Right cardiac atrium (tissue), 5 donors: ENCODE results near the gene ZNF497. TPM values are rescaled to one million over a fixed set of nuclear protein-coding genes. Genes with fewer than 3 reads are reported as not detected.
"Not testable (repeated sequence)": the region's sequence is repeated elsewhere in the genome, so short reads cannot be mapped to it uniquely, and the experiment has no call there.

Experiments
- ATAC-seq, 2 donors: fragments of 200-7000 bp; cut with Tn5 transposase; one replicate each; pipeline versions ENCODE4 v1.8.0 to v1.9.1; 2020; ENCODE audit warnings: moderate library complexity in 2 of 2, mild to moderate bottlenecking in 1 of 2
- DNase-seq, 3 donors: peaks; one replicate each; pipeline ENCODE4 v3.0.0-alpha.2; 2020
- H3K27ac ChIP-seq: one replicate; pipeline ENCODE4 v1.5.1; 2013; ENCODE audit warnings: mild to moderate bottlenecking, low read length, control low read depth, moderate library complexity
- H3K27me3 ChIP-seq: one replicate; pipeline ENCODE4 v1.6.1; 2013; ENCODE audit not compliant: control insufficient read depth, insufficient read depth
- H3K4me1 ChIP-seq: one replicate; pipeline ENCODE4 v1.6.1; 2013; ENCODE audit warnings: low read length; ENCODE audit not compliant: control insufficient read depth, insufficient read depth
- H3K4me3 ChIP-seq: one replicate; pipeline ENCODE4 v1.5.1; 2013; ENCODE audit warnings: low read length, control low read depth
- H3K9me3 ChIP-seq: one replicate; pipeline ENCODE4 v1.6.1; 2013; ENCODE audit warnings: low read length; ENCODE audit not compliant: control insufficient read depth
- WGBS: extraction: QIAGEN DNeasy Blood & Tissue Kit; methylation state at CpG from one replicate; pipeline ENCODE4 v1.1.7; 2013; 5-methylcytosine and 5-hydroxymethylcytosine counted together
- intact Hi-C, 4 donors: fragments of 100-400 bp; cut with DNase I; formaldehyde crosslinking; loops; one replicate each; pipeline versions ENCODE4 v1.11.0 to v1.14.0; 2022 to 2023
- microRNA-seq, 2 donors: library from miRNA; unstranded; fragments of <30 nt; microRNA quantifications; one replicate each; pipeline ENCODE4 v1.2.0, GENCODE V29; 2020 to 2021
- polyA plus RNA-seq: library from polyadenylated mRNA; stranded (reverse); fragments of 200-250 nt; gene quantifications from one replicate; pipeline ENCODE4 v1.2.3, GENCODE V29; 2013
- total RNA-seq, 4 donors: library from RNA; stranded (reverse); fragmentation: NEBNext Ultra II Directional; extraction: Animal tissue kit (Norgen Biotek cat#: 25700); gene quantifications; one replicate each; pipeline ENCODE4 v1.2.1, GENCODE V29; 2021
- donor health status: healthy with polysubstance abuse.
- donor health status: DM: no; HTN: yes; CAD: no.
- donor health status: DM: no; HTN: no; CAD: no.
- donor health status: DM: no; HTN: yes; CAD: no; lungs with severe emphysema.
- donor health status: DM: yes; HTN: yes; CAD: no.

The ZNF497 gene
- total and polyA plus RNA-seq, 5 donors = 0.27 to 1.1 (median 0.42) TPM

- no peak overlapping the region for H3K4me3 ChIP-seq
- no peaks in the 10 kb centered on the region for H3K27me3 ChIP-seq
- no peaks in the 10 kb centered on the region for H3K9me3 ChIP-seq
- ATAC-seq (no peak), DNase-seq (no peak)
- no peaks in the 10 kb centered on the region for H3K4me1 ChIP-seq
- WGBS = 61% methylated on average over 7 of the region's 7 CpGs
- intact Hi-C loops = no loop called here
- H3K27ac ChIP-seq = no peak overlapping the region
Observed at GRCh38 chr19:58317476-58318072, 45.0 kb downstream of the ZNF497 start.

DNA sequence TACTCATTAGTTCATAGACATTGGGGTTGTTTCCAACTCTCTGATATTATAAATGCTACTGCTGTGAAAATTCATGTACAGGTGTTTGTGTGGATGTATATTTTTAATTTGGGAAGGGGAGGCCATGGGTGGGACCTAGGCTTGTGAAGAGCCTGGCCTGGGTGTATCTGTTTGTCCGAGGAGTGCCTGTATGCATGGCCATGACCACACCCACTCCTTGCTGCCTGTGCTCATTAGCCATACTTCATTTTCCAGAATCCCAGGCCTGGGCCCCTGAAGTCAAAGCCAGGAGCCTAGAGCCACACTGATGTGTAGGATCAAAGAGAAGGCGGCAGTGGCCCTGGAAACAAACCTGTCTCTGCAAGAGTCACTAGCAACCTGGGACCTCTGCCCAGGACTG, 47.0 kb downstream of the ZNF497 start:
- Histone ChIP-seq H3K27me3 (no peaks in the 10 kb centered on the region), H3K4me3 (no peak overlapping the region), H3K27ac (no peak overlapping the region), H3K9me3 (no peaks in the 10 kb centered on the region), H3K4me1 (no peaks in the 10 kb centered on the region)
- DNase-seq (no peak), ATAC-seq (no peak)
- intact Hi-C loops = no loop called here
- over 99% methylated on average over 2 of the region's 2 CpGs for WGBS

DNA sequence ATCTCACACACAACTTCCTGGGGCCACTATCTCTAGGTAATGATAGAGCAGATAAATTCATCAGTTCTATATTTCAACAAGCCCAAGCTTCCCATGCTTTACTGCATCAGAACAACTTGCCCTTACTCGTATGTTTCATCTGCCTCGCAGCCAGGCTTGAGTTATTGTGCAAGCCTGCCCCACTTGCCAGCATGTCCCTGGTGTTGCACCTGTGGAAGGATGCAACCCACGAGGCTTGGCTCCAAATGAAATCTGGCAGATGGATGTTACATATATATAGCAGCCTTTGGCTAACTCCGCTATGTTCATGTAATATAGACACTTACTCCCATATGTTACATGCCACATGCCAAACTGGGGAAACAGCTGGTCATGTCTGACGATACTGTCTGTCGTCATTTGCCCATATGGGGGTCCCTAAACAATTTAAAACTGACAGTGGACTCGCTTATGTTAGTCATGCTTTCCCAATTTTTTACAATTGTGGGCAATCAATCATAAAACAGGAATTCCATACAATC, 51.1 kb downstream of the ZNF497 start:
- WGBS = 89% methylated on average over 7 of the region's 7 CpGs
- ATAC-seq (no peak), DNase-seq (no peak)
- Histone ChIP-seq H3K27me3 (no peaks in the 10 kb centered on the region), H3K4me3 (no peak overlapping the region), H3K4me1 (no peaks in the 10 kb centered on the region), H3K9me3 (no peaks in the 10 kb centered on the region), H3K27ac (no peak overlapping the region)
- intact Hi-C loops = no loop called here

DNA sequence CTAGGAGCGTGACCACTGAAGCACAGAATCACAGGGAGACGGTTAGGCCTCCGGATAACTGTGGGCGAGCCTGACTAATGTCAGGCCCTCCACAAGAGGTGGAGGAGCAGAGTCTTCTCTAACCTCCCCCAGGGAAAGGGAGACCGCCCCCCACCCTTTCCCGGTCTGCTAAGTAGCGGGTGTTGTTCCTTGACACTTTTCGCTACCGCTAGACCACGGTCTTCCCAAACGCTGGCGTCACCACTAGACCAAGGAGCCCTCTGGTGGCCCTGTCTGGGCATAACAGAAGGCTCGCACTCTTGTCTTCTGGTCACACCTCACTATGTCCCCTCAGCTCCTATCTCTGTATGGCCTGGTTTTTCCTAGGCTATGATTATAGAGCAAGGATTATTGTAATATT, 51.9 kb downstream of the ZNF497 start:
- intact Hi-C loops, H3K4me3 ChIP-seq, H3K9me3 ChIP-seq, H3K27ac ChIP-seq, H3K27me3 ChIP-seq, H3K4me1 ChIP-seq, ATAC-seq: not testable (repeated sequence)
- 45% methylated on average over 13 of the region's 13 CpGs for WGBS
- peak; percentile 38 to 80 (median 69) for DNase-seq

DNA sequence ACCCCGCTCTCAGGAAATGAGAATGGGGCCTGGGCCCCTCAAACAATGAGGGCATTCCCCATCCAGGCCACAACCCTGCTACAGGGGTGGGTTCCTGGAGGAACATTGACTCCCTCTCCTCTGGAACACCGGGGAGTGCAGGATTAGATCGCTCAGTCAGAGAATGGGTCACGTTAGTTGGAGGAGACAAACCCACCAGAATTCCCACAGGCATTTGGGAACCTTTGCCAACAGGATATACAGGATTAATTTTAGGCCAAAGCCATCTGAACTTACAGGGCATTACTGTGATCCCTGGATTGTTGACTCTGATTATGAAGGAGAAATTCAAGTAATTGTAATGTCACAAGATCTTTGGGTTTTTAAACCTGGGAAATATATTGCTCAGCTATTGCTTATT, 54.8 kb downstream of the ZNF497 start:
- H3K27ac ChIP-seq = no peak overlapping the region
- intact Hi-C loops = no loop called here
- ATAC-seq (no peak), DNase-seq (no peak)
- H3K27me3 ChIP-seq = no peaks in the 10 kb centered on the region
- peaks cover 3% of the 10 kb centered on the region for H3K4me1 ChIP-seq
- H3K4me3 ChIP-seq = no peak overlapping the region
- 79% methylated on average over 4 of the region's 4 CpGs for WGBS
- no peaks in the 10 kb centered on the region for H3K9me3 ChIP-seq

GRCh38 chr19:58305932-58306323, 56.6 kb downstream of the ZNF497 start:
- intact Hi-C loops = no loop called here
- ATAC-seq = no peak

DNA sequence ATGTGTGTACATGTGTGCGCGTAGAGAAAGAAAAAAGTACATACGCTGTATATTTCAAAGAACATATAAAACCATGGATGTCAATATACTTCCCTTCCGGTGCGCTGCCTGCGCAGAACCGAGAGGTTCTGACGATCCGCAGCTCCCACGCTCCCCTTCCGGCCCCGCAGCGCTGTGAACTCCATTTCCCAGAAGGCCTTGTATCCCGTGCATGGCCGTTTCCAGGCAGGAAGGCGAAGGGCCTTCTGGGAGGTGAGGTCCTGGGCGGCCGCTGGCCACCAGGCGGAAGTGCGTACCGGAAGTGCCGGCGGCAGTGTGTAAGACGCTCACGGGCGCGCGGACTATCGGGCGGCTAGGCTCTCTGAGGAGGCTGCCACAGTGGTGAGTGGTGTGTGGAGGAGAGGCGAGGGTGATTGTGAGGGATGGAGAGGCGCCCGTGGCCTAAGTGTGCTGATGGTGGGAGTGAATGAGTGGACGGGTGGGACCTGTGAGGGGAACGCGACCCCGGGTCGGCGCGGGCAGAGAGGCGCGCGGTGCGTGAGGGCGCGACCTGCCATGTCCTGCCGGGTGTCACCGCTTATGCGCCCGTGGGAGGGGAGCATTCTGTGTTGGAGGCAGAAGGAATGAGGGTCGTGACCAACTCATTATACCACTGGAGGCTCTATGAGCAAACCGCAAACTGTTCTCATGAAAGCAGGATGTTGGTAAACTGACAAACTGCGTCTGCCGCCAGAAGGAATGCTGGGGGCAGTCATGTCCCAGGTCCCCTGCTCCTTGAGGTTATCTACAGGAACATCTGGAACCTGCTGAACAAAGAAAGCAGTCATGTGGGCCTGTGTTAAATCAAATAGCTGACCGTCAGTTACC, 57.3 kb downstream of the ZNF497 start, which contains the start of gene ERVK3-1:
Gene ERVK3-1 (plus strand): TSS at position 313 of the 867 bp plus-strand sequence. CDS start 6,792 bp downstream, outside the sequence.
- no peaks in the 10 kb centered on the region for H3K27me3 ChIP-seq
- under 1% methylated on average over 55 of the region's 55 CpGs for WGBS
- peak within 1 kb of the TSS; percentile 82 for H3K27ac ChIP-seq
- intact Hi-C loops = no loop called here
- peak; percentile 99 for ATAC-seq
- peaks cover 3% of the 10 kb centered on the region for H3K4me1 ChIP-seq
- H3K4me3 ChIP-seq = peak within 1 kb of the TSS; percentile 84
- peak; percentile 98 for DNase-seq
- no peaks in the 10 kb centered on the region for H3K9me3 ChIP-seq

More at GRCh38 chr19:58305932-58306323, 56.6 kb downstream of the ZNF497 start:
- no peaks in the 10 kb centered on the region for H3K9me3 ChIP-seq
- no peak overlapping the region for H3K27ac ChIP-seq
- H3K27me3 ChIP-seq = no peaks in the 10 kb centered on the region
- DNase-seq = no peak
- peaks cover 3% of the 10 kb centered on the region for H3K4me1 ChIP-seq
- 75% methylated on average over 12 of the region's 12 CpGs for WGBS
- peak overlapping the region; percentile 84 for H3K4me3 ChIP-seq

DNA sequence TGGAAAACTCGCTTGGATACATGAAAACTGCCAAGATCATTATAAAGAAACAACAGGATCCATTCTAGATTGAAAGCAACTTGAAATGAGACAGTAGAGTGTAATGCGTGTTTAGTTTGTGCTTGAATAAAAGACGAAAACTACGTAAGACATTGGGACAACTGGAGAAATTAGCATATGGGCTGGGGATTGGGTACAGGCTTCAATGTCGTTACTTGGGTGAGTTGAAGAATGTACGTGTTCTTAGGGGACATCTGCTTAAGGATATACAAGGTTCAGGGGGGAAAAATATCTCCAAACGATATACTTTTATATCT, 57.8 kb downstream of the ZNF497 start:
- WGBS = 26% methylated on average over 7 of the region's 7 CpGs
- no peaks in the 10 kb centered on the region for H3K9me3 ChIP-seq
- H3K27me3 ChIP-seq = no peaks in the 10 kb centered on the region
- peak overlapping the region; percentile 49 for H3K27ac ChIP-seq
- H3K4me1 ChIP-seq = peaks cover 3% of the 10 kb centered on the region
- intact Hi-C loops = no loop called here
- peak overlapping the region; percentile 84 for H3K4me3 ChIP-seq
- DNase-seq (no peak), ATAC-seq (peak in 1 of 2 donors; percentile 3)

Small RNAs within 50 kb of the gene (microRNA-seq; reads per million reads assigned to microRNA genes)
- gene MIR4754 (0 reads per million in 2 donors), gene MIR6806 (0.54 to 1.7 reads per million in 2 donors)

Other genes starting within 250 kb of the ZNF497 start
- 10 to 100 TPM in 2 of 4 donors, 1 to 10 TPM in 2; 7.8 to 10.3 (median 9.6) TPM for gene ZNF329, start 212.0 kb downstream of the ZNF497 start, total RNA-seq
- 4.8 TPM for gene ZNF329, start 212.0 kb downstream of the ZNF497 start, polyA plus RNA-seq
- 10 to 100 TPM; 19.1 to 24.8 (median 22.4) TPM for gene ZNF274, start 179.7 kb downstream of the ZNF497 start, total RNA-seq
- 14.4 TPM for gene ZNF274, start 179.7 kb downstream of the ZNF497 start, polyA plus RNA-seq
- gene ZNF544, start 133.8 kb downstream of the ZNF497 start, total RNA-seq = 10 to 100 TPM; 23.7 to 29.5 (median 26.1) TPM
- 29.1 TPM for gene ZNF544, start 133.8 kb downstream of the ZNF497 start, polyA plus RNA-seq
- 1 to 10 TPM; 5.3 to 6.7 (median 6.0) TPM for gene ZNF8, start 83.8 kb downstream of the ZNF497 start, total RNA-seq
- gene ZNF8, start 83.8 kb downstream of the ZNF497 start, polyA plus RNA-seq = 3.1 TPM
- gene ERVK3-1, start 57.4 kb downstream of the ZNF497 start, total RNA-seq = 10 to 100 TPM; 19.9 to 24.1 (median 21.1) TPM
- gene ERVK3-1, start 57.4 kb downstream of the ZNF497 start, polyA plus RNA-seq = 27.7 TPM
- 1 to 10 TPM; 1.4 to 2.1 (median 1.9) TPM for gene ZSCAN22, start 35.8 kb downstream of the ZNF497 start, total RNA-seq
- 0.79 TPM for gene ZSCAN22, start 35.8 kb downstream of the ZNF497 start, polyA plus RNA-seq
- gene A1BG, start 9.3 kb downstream of the ZNF497 start, total RNA-seq = 10 to 100 TPM; 21.0 to 36.0 (median 28.6) TPM
- gene A1BG, start 9.3 kb downstream of the ZNF497 start, polyA plus RNA-seq = 32.6 TPM
- gene ZNF837, start 18.3 kb upstream of the ZNF497 start, total RNA-seq = under 1 TPM; 0.33 to 0.82 (median 0.55) TPM
- gene ZNF837, start 18.3 kb upstream of the ZNF497 start, polyA plus RNA-seq = 0.52 TPM
- 100 to 1,000 TPM; 513 to 681 (median 600) TPM for gene RPS5, start 24.5 kb upstream of the ZNF497 start, total RNA-seq
- 566 TPM for gene RPS5, start 24.5 kb upstream of the ZNF497 start, polyA plus RNA-seq
- not detected for gene RNF225, start 32.9 kb upstream of the ZNF497 start, total RNA-seq
- not detected for gene RNF225, start 32.9 kb upstream of the ZNF497 start, polyA plus RNA-seq
- 10 to 100 TPM; 19.2 to 22.6 (median 20.2) TPM for gene ZNF584, start 45.9 kb upstream of the ZNF497 start, total RNA-seq
- 13.6 TPM for gene ZNF584, start 45.9 kb upstream of the ZNF497 start, polyA plus RNA-seq
- 1 to 10 TPM; 6.4 to 7.5 (median 6.8) TPM for gene ZNF132, start 77.4 kb upstream of the ZNF497 start, total RNA-seq
- 2.4 TPM for gene ZNF132, start 77.4 kb upstream of the ZNF497 start, polyA plus RNA-seq
- gene ZNF324B, start 88.9 kb upstream of the ZNF497 start, total RNA-seq = 1 to 10 TPM; 2.7 to 4.8 (median 3.7) TPM
- gene ZNF324B, start 88.9 kb upstream of the ZNF497 start, polyA plus RNA-seq = 1.9 TPM
- gene ZNF324, start 104.3 kb upstream of the ZNF497 start, total RNA-seq = 1 to 10 TPM; 5.2 to 7.4 (median 6.9) TPM
- gene ZNF324, start 104.3 kb upstream of the ZNF497 start, polyA plus RNA-seq = 3.3 TPM
- gene ZNF446, start 113.6 kb upstream of the ZNF497 start, total RNA-seq = 1 to 10 TPM; 4.8 to 7.6 (median 5.7) TPM
- 6.4 TPM for gene ZNF446, start 113.6 kb upstream of the ZNF497 start, polyA plus RNA-seq
- 1 to 10 TPM; 5.3 to 8.1 (median 7.5) TPM for gene SLC27A5, start 149.2 kb upstream of the ZNF497 start, total RNA-seq
- 7.6 TPM for gene SLC27A5, start 149.2 kb upstream of the ZNF497 start, polyA plus RNA-seq
- 10 to 100 TPM in 3 of 4 donors, 1 to 10 TPM in 1; 9.9 to 13.1 (median 11.1) TPM for gene ZBTB45, start 157.1 kb upstream of the ZNF497 start, total RNA-seq
- gene ZBTB45, start 157.1 kb upstream of the ZNF497 start, polyA plus RNA-seq = 7.0 TPM
- gene TRIM28, start 181.3 kb upstream of the ZNF497 start, total RNA-seq = 100 to 1,000 TPM; 139 to 161 (median 148) TPM
- gene TRIM28, start 181.3 kb upstream of the ZNF497 start, polyA plus RNA-seq = 98.7 TPM
- 100 to 1,000 TPM; 106 to 116 (median 114) TPM for gene CHMP2A, start 192.4 kb upstream of the ZNF497 start, total RNA-seq
- gene CHMP2A, start 192.4 kb upstream of the ZNF497 start, polyA plus RNA-seq = 196 TPM
- 100 to 1,000 TPM; 117 to 137 (median 123) TPM for gene UBE2M, start 195.9 kb upstream of the ZNF497 start, total RNA-seq
- gene UBE2M, start 195.9 kb upstream of the ZNF497 start, polyA plus RNA-seq = 92.7 TPM
- 10 to 100 TPM; 10.1 to 15.6 (median 12.8) TPM for gene MZF1, start 210.6 kb upstream of the ZNF497 start, total RNA-seq
- 12.0 TPM for gene MZF1, start 210.6 kb upstream of the ZNF497 start, polyA plus RNA-seq